ENCODE data around the gene AKAP6.

AKAP6 gene

DNA sequence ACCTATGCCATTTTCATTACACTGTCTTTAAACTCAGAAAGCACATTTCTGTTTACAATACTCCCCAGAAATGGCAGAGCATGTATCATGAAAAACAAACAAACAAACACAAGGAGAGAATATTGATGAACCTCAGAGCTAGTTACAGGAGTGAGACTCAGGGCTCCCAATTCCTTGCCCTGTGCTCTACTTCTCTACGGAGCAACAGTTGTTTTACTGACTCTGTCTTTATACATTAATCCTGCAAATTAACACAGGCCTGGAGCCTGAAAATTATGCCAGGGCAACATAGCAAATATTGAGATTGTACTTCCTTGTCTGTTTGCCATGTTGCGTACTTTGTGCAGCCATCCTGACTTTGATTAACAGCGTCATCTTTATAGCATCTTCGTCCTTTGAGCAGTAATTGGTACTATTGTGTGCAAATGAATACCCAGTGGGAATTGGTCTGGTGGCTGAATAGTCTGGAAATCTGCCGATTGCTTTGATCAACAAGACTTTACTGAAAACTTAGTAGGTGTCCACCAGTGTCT, 15.2 kb upstream of the AKAP6 start:
- no peak for TF ChIP-seq CTCF (IDR thresholded peaks at IDR 0.05; ENCODE audit: unreplicated experiment in 3 of 3)
- no peaks in the 10 kb centered on the region for H3K9me3 Mint-ChIP-seq

DNA sequence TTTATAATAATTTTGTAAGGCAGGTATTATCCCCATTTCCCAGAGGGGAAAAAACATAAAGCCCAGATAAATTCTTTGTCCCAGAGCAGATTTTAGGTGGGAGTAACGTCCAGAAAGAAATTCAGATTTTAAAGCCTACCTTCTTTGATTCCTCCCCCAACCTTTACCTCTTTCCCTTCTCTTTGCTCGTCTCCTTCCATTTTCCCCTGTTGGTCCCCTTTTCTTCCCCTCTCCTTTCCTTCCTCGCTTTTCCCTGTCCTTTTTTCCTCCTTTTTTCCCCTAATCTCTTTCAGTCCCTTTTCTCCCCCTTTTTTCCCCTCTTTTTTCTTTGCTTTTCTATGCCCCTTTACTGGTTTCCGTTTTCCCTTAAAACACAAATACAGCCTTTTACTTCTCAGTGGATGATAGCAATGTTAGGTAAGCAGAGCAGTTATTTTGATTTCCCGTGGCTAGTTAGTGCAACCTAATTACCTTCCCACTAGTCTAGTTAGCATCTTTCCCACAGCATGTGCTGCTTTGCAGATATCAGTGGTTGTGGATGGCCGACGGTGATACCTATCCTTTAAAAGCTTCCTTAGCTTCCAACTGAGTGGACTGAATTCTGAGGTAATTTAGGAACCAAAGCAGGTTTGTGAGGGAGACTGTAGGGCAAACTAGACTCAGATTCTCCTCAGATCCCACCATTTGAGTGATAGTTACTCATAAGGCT, 10.9 kb upstream of the AKAP6 start:
- no peak for TF ChIP-seq CTCF (IDR thresholded peaks at IDR 0.05; ENCODE audit: unreplicated experiment in 3 of 3)
- H3K4me1 Mint-ChIP-seq, result no peaks in the 10 kb centered on the region
- no peak overlapping the region for H3K27ac Mint-ChIP-seq
- H3K4me3 Mint-ChIP-seq, result no peak overlapping the region
- no peaks in the 10 kb centered on the region for H3K9me3 Mint-ChIP-seq
- no peaks in the 10 kb centered on the region for H3K27me3 Mint-ChIP-seq (ENCODE audit: low read depth)
- no peaks in the 10 kb centered on the region for H3K36me3 Mint-ChIP-seq (ENCODE audit: low read depth)

More for the DNA sequence above, 15.2 kb upstream of the AKAP6 start:
- Mint-ChIP-seq H3K4me1 (peaks cover 3% of the 10 kb centered on the region), H3K36me3 (ENCODE audit: low read depth) (no peaks in the 10 kb centered on the region), H3K4me3 (no peak overlapping the region), H3K27ac (no peak overlapping the region), H3K27me3 (ENCODE audit: low read depth) (no peaks in the 10 kb centered on the region)

- Mint-ChIP-seq H3K4me3 (no peak overlapping the region), H3K27ac (no peak overlapping the region), H3K27me3 (ENCODE audit: low read depth) (no peaks in the 10 kb centered on the region), H3K4me1 (no peaks in the 10 kb centered on the region), H3K36me3 (ENCODE audit: low read depth) (no peaks in the 10 kb centered on the region), H3K9me3 (no peaks in the 10 kb centered on the region)
- no peak for TF ChIP-seq CTCF (IDR thresholded peaks at IDR 0.05; ENCODE audit: unreplicated experiment in 3 of 3)
These were observed 9.6 kb upstream of the AKAP6 start for GRCh38 chr14:32319368-32320049.

- Mint-ChIP-seq H3K4me3 (no peak overlapping the region), H3K27ac (no peak overlapping the region)
These were observed 4.5 kb upstream of the AKAP6 start for GRCh38 chr14:32324601-32325000.

GRCh38 chr14:32327255-32327961, 1.7 kb upstream of the AKAP6 start:
- H3K4me1 Mint-ChIP-seq, result peaks cover 28% of the 10 kb centered on the region
- peak overlapping the region in 1 of 3 experiments; percentile 21 for H3K27ac Mint-ChIP-seq
- no peaks in the 10 kb centered on the region for H3K36me3 Mint-ChIP-seq (ENCODE audit: low read depth)
- no peak for TF ChIP-seq CTCF (IDR thresholded peaks at IDR 0.05; ENCODE audit: unreplicated experiment in 3 of 3)
- no peaks in the 10 kb centered on the region for H3K9me3 Mint-ChIP-seq
- H3K27me3 Mint-ChIP-seq (ENCODE audit: low read depth), result no peaks in the 10 kb centered on the region
- no peak overlapping the region for H3K4me3 Mint-ChIP-seq

More at GRCh38 chr14:32324601-32325000, 4.5 kb upstream of the AKAP6 start:
- no peak for TF ChIP-seq CTCF (IDR thresholded peaks at IDR 0.05; ENCODE audit: unreplicated experiment in 3 of 3)
- Mint-ChIP-seq H3K27me3 (ENCODE audit: low read depth) (no peaks in the 10 kb centered on the region), H3K9me3 (no peaks in the 10 kb centered on the region), H3K4me1 (peaks cover 6% of the 10 kb centered on the region), H3K36me3 (ENCODE audit: low read depth) (no peaks in the 10 kb centered on the region)
